Germinal center (tissue), 1 donor: Measurements from ENCODE around the gene CHD9NB.

Experiments used
- DNase-seq: peaks from one replicate; pipeline ENCODE4 v3.0.0; 2012; ENCODE audit warnings: mixed read lengths, low spot score

CHD9NB gene

DNA sequence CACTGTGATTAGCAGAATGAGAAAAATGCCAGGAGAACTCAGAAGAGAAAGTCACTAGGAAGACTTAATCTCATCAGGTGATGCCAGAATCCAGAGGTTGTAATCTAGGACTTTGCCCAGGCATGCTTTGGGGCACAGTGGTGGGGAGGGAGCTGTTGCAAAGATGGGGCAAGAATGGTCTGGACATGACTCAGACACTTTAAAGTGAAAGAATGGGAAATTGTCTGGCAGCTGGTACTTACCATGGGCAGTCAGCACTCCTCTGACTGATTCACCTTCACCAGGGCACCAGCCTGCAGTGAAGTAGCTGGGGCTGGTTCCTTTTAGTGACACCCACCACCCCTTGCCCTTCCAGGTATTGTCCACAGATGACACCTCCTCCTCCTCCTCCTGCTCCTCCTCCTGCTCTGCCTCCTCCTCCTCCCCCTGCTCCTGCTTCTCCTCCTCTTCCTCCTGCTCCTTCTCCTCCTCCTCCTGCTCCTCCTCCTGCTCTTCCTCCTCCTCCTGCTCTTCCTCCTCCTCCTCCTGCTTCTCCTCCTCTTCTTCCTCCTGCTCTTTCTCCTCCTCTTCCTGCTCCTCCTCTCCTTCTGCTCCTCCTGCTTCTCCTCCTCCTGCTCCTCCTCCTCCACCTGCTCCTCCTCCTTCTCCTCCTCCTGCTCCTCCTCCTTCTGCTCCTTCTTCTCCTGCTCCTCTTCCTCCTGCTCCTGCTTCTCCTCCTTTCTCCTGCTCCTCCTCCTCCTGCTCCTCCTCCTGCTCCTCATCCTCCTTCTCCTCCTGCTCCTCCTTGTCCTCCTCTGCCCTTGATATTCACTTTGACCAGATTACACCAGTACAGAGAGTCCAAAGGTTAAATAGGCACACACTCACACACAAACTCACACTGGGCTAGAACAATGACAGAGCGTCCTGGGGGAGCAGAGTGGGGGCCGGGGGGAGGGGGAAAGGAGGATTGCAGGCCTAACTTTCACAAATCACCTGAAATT is at the start of gene CHD9NB:
Gene CHD9NB (minus strand): TSS at position 379 of the 983 bp plus-strand sequence. CDS start 8,739 bp downstream, outside the sequence.
- DNase-seq, result no peak

DNA sequence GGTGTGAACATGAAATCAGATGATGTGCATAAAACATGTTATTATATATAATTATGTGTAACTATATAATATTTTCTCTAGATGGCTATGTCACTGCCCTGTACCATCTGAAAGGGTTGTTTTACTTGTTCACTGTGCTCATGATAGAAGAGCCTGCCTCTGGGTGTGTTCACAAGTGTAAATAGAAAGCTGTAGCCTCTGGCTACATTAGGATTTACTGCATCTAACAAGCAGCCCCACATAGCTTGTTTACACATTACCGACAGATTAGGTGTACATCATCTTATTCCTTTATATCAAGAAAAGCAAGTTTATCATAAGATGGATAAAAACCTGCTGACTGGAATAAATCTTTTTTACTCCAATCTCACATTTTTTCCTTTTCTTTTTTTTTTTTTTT is 48.2 kb upstream of the CHD9NB start:
- no peak for DNase-seq

- DNase-seq, result no peak
Observed at GRCh38 chr16:53100131-53100748, 47.5 kb upstream of the CHD9NB start.

GRCh38 chr16:53099318-53100130 is 46.8 kb upstream of the CHD9NB start:
- DNase-seq, result peak; percentile 34

DNA sequence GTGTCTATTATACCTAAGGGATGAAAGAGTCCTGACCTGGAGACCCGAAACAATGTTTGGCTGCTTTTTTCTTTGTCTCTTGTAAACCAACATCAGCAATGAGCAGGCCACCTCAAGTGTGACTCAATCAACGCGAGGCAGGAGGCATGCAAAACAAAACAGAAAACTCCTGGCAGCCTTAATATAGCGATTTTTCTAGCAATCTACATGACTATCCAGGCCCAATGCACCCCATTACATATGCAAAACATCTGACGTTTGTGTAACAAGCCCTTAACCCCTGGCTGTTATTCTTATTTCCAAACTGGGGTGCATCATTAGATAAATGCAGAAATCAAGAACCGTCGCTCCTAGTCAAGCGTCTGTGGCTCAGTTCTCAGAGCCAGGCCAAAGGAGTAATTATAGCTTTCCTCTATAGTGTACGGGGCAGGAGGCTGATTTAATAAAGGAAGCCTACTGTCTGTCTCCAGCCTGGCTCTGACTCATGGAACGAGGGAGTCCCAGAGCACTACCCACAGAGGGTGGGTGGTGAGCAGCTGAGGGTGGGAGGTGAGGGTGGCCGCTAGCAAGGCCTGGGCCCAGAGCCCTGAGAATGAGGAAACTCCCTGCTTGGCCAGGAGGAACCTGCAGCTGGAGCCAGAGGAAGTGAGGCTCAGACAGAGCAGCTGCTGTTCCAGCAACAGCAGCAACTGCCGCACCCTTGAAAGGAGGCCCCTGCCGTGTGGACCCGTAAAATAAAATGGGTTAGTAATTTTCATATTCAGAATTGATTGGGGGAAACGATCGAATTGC is 46.0 kb upstream of the CHD9NB start:
- peak; percentile 74 for DNase-seq

- DNase-seq, result no peak
Observed at GRCh38 chr16:53097190-53097589, 44.5 kb upstream of the CHD9NB start.

- peak; percentile 18 for DNase-seq
Observed at GRCh38 chr16:53094013-53094630, 41.4 kb upstream of the CHD9NB start.

DNA sequence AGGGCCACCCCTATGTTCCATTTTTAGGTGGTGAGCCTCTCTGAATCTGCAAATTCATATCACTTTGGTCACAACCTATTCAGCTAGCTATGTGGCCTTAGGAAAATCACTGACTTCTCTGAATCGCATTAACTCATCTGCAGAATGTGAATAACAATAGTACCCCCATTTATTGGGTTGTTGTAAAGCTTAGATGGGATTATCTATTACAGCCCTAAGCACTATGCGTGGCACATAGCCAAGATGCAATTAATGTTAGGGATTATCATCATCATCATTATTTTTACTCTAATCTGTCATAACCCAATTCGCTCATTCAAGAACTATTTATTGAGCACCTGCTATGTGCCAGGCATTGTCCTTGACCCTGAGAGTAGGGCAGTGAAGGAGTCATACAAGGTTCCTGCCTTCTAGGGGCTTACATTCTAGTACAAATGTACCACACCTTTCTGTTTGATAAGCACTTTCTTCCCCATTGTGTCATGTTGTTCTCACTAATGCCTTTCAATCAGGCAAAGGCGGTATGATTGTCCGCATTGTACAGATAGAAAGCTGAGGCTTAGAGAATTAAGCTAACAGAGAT is 40.6 kb upstream of the CHD9NB start:
- DNase-seq, result no peak

DNA sequence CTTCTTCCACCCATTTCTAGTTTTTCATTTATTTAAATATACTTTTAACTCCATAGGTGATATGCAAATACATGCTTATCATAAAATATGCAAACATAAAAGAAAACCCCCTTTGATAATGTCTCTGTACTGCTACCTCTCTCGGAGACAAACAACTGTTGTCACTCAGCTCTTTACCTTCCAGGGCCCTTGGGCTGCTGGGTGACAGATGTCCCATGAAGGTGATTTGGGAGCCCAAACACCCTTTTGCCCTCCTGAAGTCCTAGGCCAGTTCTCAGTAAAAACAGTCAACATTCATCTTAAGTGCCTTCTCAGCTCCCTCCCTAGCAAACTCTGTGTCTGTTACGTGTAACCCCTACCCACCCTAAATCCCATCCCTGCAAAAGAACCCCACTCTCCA is 39.6 kb upstream of the CHD9NB start:
- peak; percentile 9 for DNase-seq

- peak; percentile 56 for DNase-seq
Observed at GRCh38 chr16:53091466-53092211, 38.9 kb upstream of the CHD9NB start.

GRCh38 chr16:53090591-53091411 is 38.1 kb upstream of the CHD9NB start:
- DNase-seq, result peak; percentile 36

GRCh38 chr16:53090286-53090590 is 37.5 kb upstream of the CHD9NB start:
- DNase-seq, result no peak

DNA sequence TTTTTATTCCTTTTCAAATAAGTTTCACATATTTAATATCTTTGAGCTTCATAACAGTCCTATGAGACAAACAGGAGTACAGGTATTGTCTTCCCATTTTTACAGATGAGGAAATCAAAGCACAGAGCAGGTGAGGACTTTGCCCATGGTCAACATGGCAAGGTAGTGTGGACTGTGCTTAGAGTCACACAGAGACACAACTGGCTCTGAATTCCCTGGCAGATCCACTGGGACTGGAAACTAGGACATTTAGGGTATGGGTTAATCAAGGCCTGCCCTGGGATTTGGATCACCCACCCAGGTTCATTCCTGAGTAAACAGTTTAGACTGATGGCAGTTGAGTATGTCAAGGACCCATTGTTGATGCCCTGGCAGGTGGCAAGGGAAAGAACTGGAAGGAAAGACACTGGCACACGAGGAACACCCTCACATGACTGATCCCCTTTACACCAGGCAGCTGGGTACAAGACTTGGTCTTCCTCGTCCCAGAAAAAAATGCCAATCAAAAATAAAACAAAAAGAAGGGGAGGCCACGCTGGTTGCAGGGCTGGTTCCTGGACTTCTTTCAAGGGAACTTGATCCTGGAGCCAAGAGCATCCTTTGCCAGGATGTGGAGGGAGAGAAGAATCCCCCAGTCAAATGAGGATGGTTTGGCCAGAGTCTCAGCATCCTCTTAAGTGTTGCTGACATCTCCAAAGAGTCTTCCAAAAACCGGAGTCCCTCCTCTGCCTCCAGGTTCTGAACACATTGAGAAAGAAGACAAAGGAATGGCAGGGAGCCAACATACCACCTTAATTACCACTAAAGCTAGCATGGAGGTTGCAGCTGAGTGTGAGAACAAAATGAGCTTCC is 37.0 kb upstream of the CHD9NB start:
- DNase-seq, result no peak

- no peak for DNase-seq
Observed at GRCh38 chr16:53087101-53087500, 34.4 kb upstream of the CHD9NB start.

DNA sequence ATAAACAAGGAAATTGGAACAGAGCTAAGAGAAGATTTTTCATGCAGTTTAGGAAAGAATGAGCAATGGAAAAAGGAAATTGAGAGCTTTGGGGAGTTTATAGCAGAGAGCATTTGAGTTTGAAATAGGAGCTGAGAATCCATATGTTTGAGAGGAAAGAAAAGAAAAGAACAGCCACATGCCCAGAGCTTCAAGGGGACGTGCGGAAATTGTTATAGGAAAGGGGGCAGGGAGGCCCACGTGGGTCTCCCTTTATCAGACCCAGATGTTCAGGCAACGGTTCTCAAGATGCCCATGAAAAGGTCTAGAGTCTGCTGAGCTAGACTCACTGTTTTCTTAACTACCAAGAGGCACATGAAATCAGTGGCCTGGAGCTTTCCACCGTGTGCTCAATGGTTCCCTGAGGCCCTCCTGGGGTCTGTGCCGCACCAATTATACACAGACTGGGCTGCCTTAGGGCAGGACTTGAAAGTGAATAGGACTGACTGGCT is 33.3 kb upstream of the CHD9NB start:
- DNase-seq, result no peak

- no peak for DNase-seq
Observed at GRCh38 chr16:53085369-53085843, 32.7 kb upstream of the CHD9NB start.

- no peak for DNase-seq
Observed at GRCh38 chr16:53084746-53085334, 32.1 kb upstream of the CHD9NB start.

GRCh38 chr16:53084141-53084541 is 31.4 kb upstream of the CHD9NB start:
- no peak for DNase-seq
